Testis (tissue), 3 donors: ENCODE measurements around the gene UBE3B. TPM values are rescaled to one million over a fixed set of nuclear protein-coding genes. Genes with fewer than 3 reads are reported as not detected.

Experiments used
- DNase-seq: peaks from one replicate; pipeline ENCODE4 v3.0.0-alpha.2; 2019
- H3K27ac ChIP-seq, 2 donors: fragments of 200-600 bp; sonication (generic); one replicate each; pipeline ENCODE4 v1.5.1; 2019
- H3K27me3 ChIP-seq: fragments of 200-600 bp; sonication (generic); one replicate; pipeline ENCODE4 v1.5.1; 2019
- H3K36me3 ChIP-seq: fragments of 200-600 bp; sonication (generic); one replicate; pipeline ENCODE4 v1.5.1; 2017; ENCODE audit warnings: low read depth; ENCODE audit errors: missing control alignments
- H3K4me1 ChIP-seq: fragments of 200-600 bp; sonication (generic); one replicate; pipeline ENCODE4 v1.5.1; 2019
- H3K4me3 ChIP-seq, 2 donors: fragments of 200-600 bp; sonication (generic); one replicate each; pipeline ENCODE4 v1.5.1; 2017 to 2019
- H3K9me3 ChIP-seq: fragments of 200-600 bp; sonication (generic); one replicate; pipeline ENCODE4 v1.5.1; 2017
- CTCF ChIP-seq, 3 experiments: fragments of 450-650 bp in 2 of 3; fragments of 200-600 bp in 1 of 3; sonication (generic) in 1 of 3; IDR thresholded peaks; one replicate each; pipeline ENCODE4 v1.5.1; 2016 to 2019; ENCODE audit warnings: antibody characterized with exemption in 3 of 3, mild to moderate bottlenecking in 2 of 3, moderate library complexity in 1 of 3
- POLR2A ChIP-seq: fragments of 450-650 bp; IDR thresholded peaks from one replicate; pipeline ENCODE4 v1.6.1; 2017; ENCODE audit warnings: antibody characterized with exemption, mild to moderate bottlenecking, moderate library complexity
- WGBS, 2 donors: methylation state at CpG; one replicate each; pipeline ENCODE4 v1.1.5; 2018; 5-methylcytosine and 5-hydroxymethylcytosine counted together
- intact Hi-C: fragments of 100-400 bp; cut with DNase I; formaldehyde crosslinking; loops from one replicate; pipeline ENCODE4 v1.15.1; 2023; ENCODE audit warnings: low total_unique reads
- polyA plus RNA-seq: library from polyadenylated mRNA; stranded (reverse); fragments of 350-450 nt; fragmentation: Illumina TruSeq; extraction: RNeasy Lipid Tissue Mini Kit (QIAGEN cat#74804); gene quantifications from one replicate; pipeline ENCODE4 v1.2.3, GENCODE V29; 2014; ENCODE audit warnings: low read depth, low replicate concordance; ENCODE audit not compliant: insufficient read depth
- total RNA-seq, 2 donors: library from RNA; depleted of rRNA; stranded (reverse); fragments of >200 nt; gene quantifications; one replicate each; pipeline ENCODE4 v1.2.3, GENCODE V29; 2016

Gene UBE3B
- total and polyA plus RNA-seq, 3 donors from 2014 or later: 38.1 to 66.8 (median 65.6) TPM

GRCh38 chr12:109521831-109522230 lies 44.4 kb downstream of the UBE3B start:
- DNase-seq: no peak
- H3K4me3 ChIP-seq: no peak overlapping the region
- H3K4me1 ChIP-seq: peaks cover 9% of the 10 kb centered on the region
- TF ChIP-seq POLR2A (no peak), CTCF (IDR thresholded peaks at IDR 0.05) (no peak)
- intact Hi-C loops: no loop called here
- no peak overlapping the region for H3K27ac ChIP-seq
- WGBS, 2 donors: 47 to 56% methylated on average over 8 to 10 of the region's 10 CpGs
- H3K27me3 ChIP-seq: no peaks in the 10 kb centered on the region
- no peaks in the 10 kb centered on the region for H3K36me3 ChIP-seq
- no peaks in the 10 kb centered on the region for H3K9me3 ChIP-seq

GRCh38 chr12:109523071-109523470 lies 45.6 kb downstream of the UBE3B start:
- no peak for DNase-seq
- Histone ChIP-seq H3K9me3 (no peaks in the 10 kb centered on the region), H3K27ac (no peak overlapping the region), H3K36me3 (no peaks in the 10 kb centered on the region), H3K27me3 (no peaks in the 10 kb centered on the region), H3K4me1 (peaks cover 9% of the 10 kb centered on the region), H3K4me3 (no peak overlapping the region)
- intact Hi-C loops: no loop called here
- 75 to 80% methylated on average over 9 to 10 of the region's 10 CpGs for WGBS, 2 donors
- no peak for TF ChIP-seq CTCF (IDR thresholded peaks at IDR 0.05)
- no peak for TF ChIP-seq POLR2A

- Histone ChIP-seq H3K9me3 (no peaks in the 10 kb centered on the region), H3K27me3 (no peaks in the 10 kb centered on the region), H3K27ac (no peak overlapping the region), H3K36me3 (no peaks in the 10 kb centered on the region), H3K4me3 (no peak overlapping the region), H3K4me1 (peaks cover 9% of the 10 kb centered on the region)
- TF ChIP-seq POLR2A: no peak
- no peak for TF ChIP-seq CTCF (IDR thresholded peaks at IDR 0.05)
- no peak for DNase-seq
- WGBS, 2 donors: 87 to 96% methylated on average over 4 to 5 of the region's 5 CpGs
- intact Hi-C loops: no loop called here
Measured at GRCh38 chr12:109523504-109523903, 46.1 kb downstream of the UBE3B start.

GRCh38 chr12:109524466-109525278 lies 47.2 kb downstream of the UBE3B start:
- Histone ChIP-seq H3K4me3 (no peak overlapping the region), H3K27me3 (no peaks in the 10 kb centered on the region), H3K4me1 (peaks cover 3% of the 10 kb centered on the region), H3K36me3 (no peaks in the 10 kb centered on the region), H3K9me3 (no peaks in the 10 kb centered on the region), H3K27ac (no peak overlapping the region)
- TF ChIP-seq POLR2A: no peak
- TF ChIP-seq CTCF (IDR thresholded peaks at IDR 0.05): no peak
- intact Hi-C loops: no loop called here
- 78 to 83% methylated on average over 18 to 26 of the region's 26 CpGs for WGBS, 2 donors
- DNase-seq: no peak

- DNase-seq: no peak
- Histone ChIP-seq H3K9me3 (no peaks in the 10 kb centered on the region), H3K36me3 (no peaks in the 10 kb centered on the region), H3K27ac (no peak overlapping the region), H3K4me3 (no peak overlapping the region), H3K4me1 (peaks cover 9% of the 10 kb centered on the region), H3K27me3 (no peaks in the 10 kb centered on the region)
- TF ChIP-seq POLR2A: no peak
- no peak for TF ChIP-seq CTCF (IDR thresholded peaks at IDR 0.05)
- intact Hi-C loops: no loop called here
- 79 to 82% methylated on average over 3 of the region's 3 CpGs for WGBS, 2 donors
Measured at GRCh38 chr12:109525279-109525585, 47.8 kb downstream of the UBE3B start.
